HG02623 (cell line): ENCODE data around the gene CACNA2D3.

Experiments used
- ATAC-seq: cut with Tn5 transposase; IDR thresholded peaks from one replicate; pipeline ENCODE4 v1.9.1; 2021; ENCODE audit warnings: moderate library complexity; ENCODE audit not compliant: unreplicated experiment

CACNA2D3 gene

DNA sequence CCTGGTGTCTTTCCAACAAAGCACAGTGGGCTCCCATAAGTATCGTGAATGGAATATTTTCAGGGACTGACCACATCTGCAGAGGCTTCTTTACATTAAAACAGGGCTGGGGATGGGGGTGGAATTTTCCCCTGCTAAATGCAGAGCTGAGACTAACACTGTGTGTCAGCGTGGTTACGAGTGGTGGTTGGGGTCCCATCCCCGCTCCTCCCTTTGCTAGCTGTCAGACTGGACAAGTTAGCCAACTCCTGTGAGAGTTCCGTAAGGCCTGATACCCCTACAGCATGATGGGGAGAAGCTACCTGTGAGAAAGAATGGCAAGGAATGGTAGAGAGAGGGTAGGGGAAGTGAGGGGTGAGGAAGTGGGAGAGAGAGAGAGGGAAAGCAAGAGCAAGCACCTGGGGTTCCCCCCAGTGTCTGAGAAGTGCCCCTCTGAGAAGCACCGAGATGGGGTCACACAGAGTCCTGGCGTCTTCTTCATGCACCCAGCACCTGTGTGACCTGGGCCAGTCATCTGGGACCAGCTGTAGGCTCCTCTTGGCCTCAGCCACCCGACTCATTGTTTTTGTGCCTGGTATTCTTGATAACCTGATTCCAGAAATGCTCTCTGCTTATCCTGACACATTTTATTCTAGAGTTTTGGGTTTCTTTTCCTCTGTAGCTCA lies 395.8 kb downstream of the CACNA2D3 start:
- no peak for ATAC-seq

DNA sequence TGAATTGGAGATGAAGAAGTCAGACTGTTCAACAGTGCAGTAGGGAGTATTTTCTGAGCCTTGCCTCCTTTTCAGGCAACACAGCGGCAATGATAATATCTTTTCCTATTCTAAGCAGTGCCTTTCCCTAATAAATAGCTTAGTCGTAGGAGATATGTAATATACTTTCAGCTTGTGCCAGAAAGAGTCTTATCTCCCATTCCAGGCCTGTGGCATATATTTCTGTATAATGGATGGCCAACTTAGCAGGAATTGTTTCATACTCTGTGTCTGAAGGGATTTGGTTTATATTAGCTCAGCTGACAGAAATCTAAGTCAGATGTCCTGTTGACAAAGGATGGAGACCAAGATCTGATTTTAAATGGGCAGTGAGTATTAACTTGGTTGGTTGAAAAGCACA lies 397.1 kb downstream of the CACNA2D3 start:
- ATAC-seq: no peak

DNA sequence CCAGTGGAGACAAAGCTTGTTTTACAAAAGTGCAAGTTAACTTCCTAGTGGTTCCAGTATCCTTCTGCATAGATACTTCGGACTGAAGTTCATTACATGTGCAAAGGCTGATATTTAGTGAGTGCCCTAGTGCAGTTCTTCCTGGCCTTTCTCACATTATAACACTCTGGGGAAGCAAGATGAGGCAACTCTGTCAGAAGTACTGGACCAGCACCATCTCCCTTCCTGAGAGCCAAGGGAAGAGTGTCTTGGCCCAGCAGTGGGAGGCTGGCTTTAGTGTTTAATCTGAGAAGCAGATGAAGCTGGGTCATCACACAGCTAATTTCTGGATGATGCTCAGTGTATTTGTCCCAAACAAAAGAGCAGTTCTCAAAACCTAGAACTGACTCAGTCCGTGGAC lies 397.7 kb downstream of the CACNA2D3 start:
- ATAC-seq: no peak

DNA sequence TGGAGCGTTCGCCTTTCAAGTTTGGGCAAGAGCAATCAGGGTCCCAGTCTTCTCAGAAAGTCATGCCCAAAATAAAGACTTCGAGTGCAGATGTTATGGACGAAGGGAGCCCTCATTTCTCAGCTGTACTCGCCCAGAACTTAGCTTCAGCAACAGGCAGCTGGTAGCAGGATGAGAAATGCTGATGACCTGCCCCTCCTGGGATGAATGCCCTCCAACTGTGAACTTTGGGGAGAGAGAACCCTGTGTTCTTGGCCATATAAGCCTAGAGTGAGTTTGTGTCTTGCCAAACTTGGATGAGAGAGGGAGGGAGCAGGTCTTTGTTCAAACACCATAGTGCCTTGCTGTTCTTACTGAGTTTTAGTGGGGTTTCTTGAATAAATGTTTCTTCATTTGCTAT lies 405.2 kb downstream of the CACNA2D3 start:
- no peak for ATAC-seq

DNA sequence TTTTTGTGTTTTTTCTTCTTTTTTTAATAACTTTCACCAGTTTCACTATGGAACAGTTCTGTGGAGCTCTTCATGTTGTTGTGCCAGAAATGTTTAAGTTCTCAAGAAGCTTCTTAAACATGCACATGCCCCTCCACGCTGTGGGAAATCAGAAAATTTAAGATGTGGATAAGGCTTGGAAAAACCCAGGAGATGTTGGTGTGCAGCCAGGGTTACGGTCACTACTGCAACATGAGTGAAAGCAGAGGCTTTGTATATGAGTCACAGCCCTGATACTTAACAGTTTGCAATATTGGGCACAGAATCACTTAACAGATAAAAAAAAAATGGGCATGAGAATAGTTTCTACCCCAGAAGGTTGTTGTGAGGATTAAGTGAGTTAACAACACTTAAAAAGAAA lies 405.6 kb downstream of the CACNA2D3 start:
- no peak for ATAC-seq

DNA sequence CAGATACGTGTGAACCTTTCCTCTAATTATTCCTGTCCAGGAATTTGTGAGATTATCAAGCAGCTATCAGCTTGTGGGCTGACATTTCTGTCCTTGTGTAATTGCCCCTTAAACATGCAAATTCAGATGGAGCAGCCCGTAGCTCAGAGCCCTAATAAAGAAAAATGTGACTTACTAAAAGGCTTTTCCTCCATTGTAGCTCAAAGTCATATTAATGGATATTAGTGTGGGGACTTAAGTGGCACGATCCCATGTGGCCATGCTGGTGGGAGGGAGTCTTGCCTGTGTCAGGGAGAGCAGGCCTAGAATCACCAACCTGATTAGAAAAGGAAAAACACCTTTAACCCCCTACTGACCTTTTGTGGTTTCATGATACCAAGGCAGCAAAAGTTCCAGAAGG lies 406.3 kb downstream of the CACNA2D3 start:
- no peak for ATAC-seq

DNA sequence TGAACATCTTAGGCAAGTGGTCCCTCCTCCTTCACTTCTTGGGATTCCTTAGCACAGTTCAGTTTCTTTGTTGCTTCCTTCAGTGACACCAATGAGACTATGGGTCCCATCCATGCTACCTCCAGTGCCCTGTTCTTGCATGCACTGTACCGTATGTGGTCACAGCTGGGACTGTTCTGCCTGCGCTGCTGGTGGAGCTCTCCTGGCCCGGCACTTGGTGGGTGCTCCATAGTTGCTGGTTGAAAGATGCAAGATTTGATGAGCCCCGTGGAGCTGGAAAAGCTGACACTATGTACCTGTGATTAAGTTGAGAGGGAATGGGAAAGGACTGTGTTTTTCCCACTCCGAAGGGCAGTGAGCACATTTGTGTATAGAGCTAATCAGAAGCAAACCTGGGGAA lies 407.7 kb downstream of the CACNA2D3 start:
- ATAC-seq: no peak

DNA sequence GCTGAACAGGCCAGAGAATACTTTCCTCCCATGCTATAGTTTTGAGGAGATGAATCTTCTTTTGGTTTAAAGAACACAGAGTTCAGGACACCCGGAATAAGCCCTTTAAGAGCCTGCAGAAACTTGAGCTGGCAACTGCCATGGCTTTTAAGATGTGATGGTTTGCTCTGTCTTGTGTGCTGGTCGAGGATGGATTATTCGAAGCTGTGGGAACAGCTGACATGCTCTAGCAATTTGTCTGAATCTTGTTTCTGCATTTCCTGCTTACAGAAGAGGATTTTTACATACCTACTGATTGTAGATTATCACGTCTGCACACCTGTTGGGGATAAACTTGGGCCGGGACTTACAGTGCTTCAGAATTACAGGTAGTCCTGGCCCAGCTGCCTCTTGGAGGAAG lies 408.6 kb downstream of the CACNA2D3 start:
- no peak for ATAC-seq

DNA sequence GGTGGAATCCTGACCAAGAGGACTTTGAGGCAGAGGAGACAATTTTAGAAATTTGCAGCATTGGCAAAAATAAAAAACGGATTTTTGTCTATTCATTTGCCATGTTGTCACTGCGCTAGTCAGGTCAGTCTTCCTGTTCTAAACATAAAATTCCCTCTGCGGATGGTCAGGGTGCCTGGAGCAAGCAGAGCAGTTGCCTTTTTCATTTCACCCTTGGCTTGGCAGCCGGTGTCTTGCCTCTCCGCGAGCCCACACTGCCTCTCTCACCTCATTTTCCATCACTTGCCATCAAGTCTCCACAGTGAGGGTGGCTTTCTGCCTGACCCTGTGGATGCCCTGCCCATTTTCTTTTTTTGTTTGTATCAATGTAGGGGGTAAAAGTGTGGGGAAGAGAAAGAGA lies 409.4 kb downstream of the CACNA2D3 start:
- no peak for ATAC-seq

DNA sequence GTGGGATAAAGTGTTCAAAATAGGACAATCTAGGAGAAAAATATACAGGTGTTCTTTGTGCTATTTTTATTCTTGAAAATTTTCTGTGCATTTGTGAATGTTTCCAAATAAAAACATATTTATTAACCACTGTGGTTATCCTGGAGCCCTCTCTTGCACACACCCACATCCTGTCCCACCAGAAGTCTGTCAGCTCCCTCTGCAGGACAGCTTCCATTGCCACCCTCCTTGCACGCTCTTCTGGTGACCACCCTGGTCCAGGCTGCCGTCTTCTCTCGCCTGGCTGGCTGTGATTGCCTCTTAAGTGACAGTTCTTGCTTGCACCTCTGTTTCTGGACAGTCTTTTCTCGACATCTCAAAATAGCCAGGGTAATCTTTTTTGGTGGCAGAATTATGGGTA lies 411.5 kb downstream of the CACNA2D3 start:
- no peak for ATAC-seq

DNA sequence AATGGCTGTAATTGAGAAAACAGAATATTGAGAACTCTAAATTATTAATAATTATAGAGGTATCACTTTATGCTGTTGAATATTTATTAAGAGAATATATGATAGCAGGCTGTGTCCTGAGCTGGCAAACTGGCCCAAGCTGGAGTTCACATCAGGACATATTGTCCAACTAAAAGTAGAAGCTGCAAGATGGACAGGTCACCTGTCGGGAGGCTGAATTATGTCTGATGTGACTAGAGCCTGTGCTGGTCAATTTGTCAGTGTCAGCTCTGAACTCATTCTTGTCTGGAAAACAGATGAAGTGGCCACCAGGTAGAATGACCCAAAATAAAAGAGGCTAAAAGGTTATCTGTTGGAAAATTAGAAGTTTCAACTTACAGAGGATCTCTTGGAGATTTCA lies 413.3 kb downstream of the CACNA2D3 start:
- no peak for ATAC-seq

DNA sequence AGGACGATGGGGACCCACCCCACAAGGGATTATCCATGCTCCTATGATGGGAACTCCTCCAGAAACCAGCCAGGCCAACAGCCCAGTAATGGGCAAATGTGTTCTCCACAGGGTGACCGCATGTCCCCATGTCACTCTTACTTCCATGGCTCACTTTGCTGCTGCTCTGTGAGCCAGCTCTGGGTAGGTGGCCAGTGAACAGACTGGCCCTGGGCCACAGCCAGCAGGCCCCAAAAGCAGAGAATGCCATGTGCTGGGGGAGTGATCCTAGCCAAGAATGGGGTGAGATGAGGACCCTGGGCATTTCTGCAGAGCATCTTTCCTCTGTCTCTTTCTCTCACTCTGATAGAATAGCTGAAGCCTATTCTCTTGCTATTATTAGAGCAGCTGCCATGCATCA lies 414.1 kb downstream of the CACNA2D3 start:
- no peak for ATAC-seq

DNA sequence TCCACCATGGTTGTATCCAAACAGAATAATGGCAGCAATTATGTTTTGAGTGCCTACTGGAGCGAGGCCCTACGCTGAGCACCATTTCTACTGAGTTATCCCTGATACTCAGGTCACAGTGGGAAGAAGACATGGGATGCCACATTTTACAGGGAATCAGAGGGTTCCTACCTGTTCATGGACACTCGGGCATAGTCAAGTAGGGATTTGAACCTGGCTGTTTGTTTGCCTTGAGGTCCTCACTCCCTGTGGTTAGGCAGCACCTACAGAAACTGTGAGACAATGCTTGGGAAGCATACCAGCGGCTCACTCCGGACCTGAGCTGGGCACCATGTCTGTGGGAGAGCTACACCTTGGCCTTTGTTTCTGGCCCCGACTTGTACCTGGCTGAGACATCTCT lies 415.2 kb downstream of the CACNA2D3 start:
- ATAC-seq: no peak

DNA sequence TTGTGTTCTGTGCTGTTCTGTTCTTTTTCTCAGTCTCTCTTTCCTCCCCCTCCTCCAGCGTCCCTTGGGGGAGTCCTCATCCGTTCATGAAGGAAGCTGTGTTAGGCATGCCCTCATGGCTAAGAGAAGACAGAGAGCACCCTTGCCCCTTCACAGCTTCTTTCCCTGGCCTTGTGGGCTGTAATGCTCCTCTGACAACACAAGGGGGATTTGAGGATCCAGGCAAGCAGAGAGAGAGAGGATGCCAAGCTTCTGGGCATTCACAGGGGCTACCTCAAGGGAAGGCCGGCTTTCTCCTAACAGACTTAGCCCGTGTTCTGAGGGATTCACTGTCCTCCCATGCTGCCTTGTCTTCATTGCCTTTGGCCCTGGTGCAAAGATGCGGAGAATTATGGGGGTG lies 416.0 kb downstream of the CACNA2D3 start:
- no peak for ATAC-seq

DNA sequence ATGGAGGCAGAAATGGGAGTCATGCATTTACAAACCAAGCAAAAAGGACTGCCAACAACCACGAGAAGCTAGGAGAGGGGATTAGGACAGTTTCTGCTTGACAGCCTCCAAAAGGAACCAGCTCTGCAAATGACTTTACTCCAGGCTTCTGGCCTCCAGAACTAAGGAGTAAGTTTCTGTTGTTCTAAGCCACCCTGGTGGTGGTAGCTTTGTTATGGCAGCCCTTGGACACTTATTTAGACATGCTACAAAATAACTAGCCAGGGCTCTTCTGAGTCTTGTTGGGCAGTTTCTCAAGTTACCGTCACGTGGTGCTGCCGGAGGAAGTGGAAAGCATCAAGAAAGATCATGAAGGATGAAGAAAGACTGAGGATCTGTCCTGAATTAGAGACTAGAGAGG lies 419.0 kb downstream of the CACNA2D3 start:
- ATAC-seq: no peak

DNA sequence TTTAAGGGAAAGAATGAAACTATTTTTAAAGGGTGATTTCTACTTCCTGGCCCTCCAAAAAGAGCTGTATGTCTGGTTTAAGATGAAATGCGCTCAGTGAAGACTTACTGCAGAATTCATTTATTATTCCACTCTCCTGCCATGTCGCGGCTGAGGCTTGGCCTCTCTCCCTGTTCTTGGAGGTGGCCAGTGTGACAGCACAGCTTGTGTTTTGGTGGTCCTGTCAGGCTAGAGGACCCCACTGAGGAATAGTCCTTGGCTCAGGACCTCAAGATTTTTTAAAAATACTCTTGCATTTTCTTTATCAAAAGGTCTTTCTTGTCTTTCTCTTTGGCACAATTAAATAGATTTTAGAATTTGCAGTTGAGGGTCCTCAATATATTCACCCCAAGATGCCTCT lies 421.1 kb downstream of the CACNA2D3 start:
- no peak for ATAC-seq

DNA sequence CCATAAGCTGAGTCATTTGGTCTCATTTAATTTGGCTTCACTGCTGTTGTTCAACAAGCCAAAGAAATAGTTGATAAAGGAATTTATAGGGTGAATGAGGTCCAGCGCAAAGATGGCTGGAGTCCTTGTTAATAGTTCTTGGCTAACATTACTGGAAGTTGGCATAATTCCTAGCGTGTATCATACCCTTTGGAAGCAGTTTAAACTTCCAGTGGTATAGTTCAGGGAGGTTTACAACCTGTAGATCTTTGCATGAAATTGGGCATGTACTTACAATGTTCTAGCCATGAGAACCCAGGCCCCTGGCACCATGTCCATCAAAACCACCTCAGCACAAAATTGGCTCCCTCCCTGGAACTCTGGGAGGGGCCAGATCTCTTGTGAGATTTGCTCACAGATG lies 424.7 kb downstream of the CACNA2D3 start:
- no peak for ATAC-seq

DNA sequence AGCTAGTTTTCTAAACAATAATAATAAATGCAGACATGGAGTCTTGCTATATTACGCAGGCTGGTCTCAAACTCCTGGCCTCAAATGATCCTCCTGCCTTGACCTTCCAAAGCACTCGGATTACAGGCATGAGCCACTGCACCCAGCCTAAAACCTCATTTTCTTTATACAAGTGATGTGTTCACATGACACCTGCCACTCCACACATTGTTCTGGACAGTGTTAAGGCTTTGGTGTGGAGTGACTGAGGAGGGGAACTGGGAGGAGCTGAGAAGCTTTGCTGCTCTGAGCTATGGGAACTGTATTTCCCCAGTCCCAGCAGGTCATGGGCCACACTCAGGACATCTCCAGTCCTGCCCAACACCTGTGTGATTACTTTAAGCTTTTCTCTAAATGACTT lies 425.5 kb downstream of the CACNA2D3 start:
- ATAC-seq: no peak

DNA sequence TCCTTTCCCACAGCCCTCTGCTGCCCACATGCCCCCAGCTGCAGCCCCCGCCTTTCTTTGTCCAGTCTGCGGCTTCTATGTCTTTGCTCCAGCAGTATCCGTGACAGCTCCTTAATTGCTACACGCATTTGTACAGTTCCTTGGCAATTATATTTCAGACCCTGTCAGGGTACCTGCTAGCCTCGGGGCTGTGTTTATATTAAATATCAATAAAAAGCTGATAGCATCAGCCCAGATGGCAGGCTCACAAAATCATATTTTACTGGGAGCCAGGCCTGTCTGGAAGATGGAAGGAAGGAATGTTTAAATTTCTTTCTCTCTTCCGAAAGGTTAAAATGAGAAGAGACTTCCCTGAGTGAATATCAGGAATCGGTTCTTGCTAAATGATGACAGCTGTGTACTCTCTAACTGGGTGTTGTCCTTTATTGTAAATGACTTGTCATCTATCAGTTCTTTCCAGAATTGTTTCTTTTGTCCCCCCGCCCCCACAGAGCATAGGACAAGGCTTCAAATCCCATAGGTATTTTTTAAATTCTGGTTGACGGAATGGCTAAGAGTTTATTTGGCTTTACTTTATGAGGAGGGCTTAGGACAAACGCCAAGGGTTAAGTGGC lies 427.4 kb downstream of the CACNA2D3 start:
- ATAC-seq: no peak

DNA sequence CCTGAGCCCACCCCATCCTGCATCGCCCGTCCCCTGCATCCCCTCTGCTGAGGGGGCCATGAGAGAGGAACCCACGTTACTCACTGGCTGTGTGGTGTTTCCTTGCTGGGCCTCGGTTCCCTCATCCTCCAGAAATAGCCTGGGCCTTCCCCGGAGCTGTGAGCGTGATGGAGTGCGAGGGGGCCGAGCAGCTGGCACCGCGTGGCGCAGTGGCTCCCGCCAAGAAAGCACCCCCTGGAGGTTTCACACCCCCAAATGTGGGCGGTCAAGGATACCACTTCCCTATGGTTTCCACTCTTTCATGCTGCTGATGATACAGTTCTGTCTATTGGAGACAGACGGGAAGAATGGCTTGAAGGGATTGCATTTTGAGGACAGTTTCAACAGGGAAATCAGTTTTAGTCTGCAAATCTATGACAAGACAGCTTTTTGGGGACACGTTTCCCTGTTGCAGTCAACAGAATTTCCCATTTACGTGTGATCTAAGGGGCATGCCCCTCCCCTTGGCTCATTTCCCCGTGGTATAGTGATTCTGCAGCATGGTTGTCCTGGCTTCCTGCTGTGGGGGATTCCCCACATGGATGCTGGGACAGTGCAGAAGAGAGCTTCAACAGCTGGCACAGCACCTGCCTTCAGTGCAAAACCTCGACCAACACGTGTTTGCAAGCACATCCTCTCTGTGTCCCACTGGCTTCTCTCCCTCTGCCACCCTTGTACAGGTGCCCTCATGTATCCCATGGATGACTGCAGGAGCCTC lies 428.0 kb downstream of the CACNA2D3 start:
- no peak for ATAC-seq

DNA sequence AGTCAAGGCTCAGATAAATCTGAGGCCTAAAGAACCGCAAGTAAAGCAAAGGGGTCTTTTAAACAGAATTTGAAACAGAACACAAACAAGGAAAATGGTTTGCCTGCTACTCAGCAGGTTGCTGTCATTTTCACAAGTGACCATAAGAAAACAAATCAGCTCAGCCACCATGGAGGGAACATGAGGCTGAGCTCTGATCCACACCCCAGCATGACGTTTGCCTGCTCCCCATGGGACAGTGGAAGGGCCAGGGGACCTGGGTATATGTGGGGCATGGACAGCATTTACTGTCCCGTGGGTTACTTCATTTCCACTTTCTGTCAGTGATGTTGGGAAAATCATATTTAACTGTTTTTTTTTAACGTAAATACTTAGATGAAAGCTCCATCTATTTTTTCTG lies 434.3 kb downstream of the CACNA2D3 start:
- no peak for ATAC-seq
